Activated CD8-positive, alpha-beta memory T cell treated with anti-CD3 and anti-CD28 coated beads, Interleukin-2, amount 50 U/mL, for 1 hour (primary cell): ENCODE results near the gene RNF175.

Source experiments
- DNase-seq: peaks from one replicate; pipeline ENCODE4 v3.0.0-alpha.2; 2020; ENCODE audit errors: extremely low read depth

The RNF175 gene

GRCh38 chr4:153759407-153760316 lies at the start of gene RNF175:
Gene RNF175, minus strand, starts transcription at chr4:153760024. Its CDS starts 162 bp downstream, at chr4:153759862.
- no peak for DNase-seq

GRCh38 chr4:153809307-153809706 lies 49.5 kb upstream of the RNF175 start:
- DNase-seq: no peak

GRCh38 chr4:153808175-153808574 lies 48.4 kb upstream of the RNF175 start:
- DNase-seq: no peak

GRCh38 chr4:153806073-153806472 lies 46.2 kb upstream of the RNF175 start:
- no peak for DNase-seq

- DNase-seq: no peak
These were observed 44.9 kb upstream of the RNF175 start for GRCh38 chr4:153804722-153805121.

GRCh38 chr4:153799694-153800074 lies 39.9 kb upstream of the RNF175 start:
- DNase-seq: no peak

- DNase-seq: no peak
These were observed 39.3 kb upstream of the RNF175 start for GRCh38 chr4:153798901-153799693.

GRCh38 chr4:153798420-153798819 lies 38.6 kb upstream of the RNF175 start:
- no peak for DNase-seq

GRCh38 chr4:153794006-153794405 lies 34.2 kb upstream of the RNF175 start:
- DNase-seq: no peak

- no peak for DNase-seq
These were observed 32.9 kb upstream of the RNF175 start for GRCh38 chr4:153792618-153793247.

GRCh38 chr4:153791746-153792617 lies 32.2 kb upstream of the RNF175 start:
- DNase-seq: no peak

GRCh38 chr4:153790962-153791551 lies 31.2 kb upstream of the RNF175 start:
- DNase-seq: no peak

GRCh38 chr4:153790500-153790865 lies 30.7 kb upstream of the RNF175 start:
- DNase-seq: no peak

- DNase-seq: no peak
These were observed 30.1 kb upstream of the RNF175 start for GRCh38 chr4:153789741-153790499.

GRCh38 chr4:153788413-153789276 lies 28.8 kb upstream of the RNF175 start, which contains the start of gene SFRP2:
Gene SFRP2, minus strand, starts transcription at chr4:153789083. Its CDS starts 248 bp downstream, at chr4:153788835.
- no peak for DNase-seq

- no peak for DNase-seq
These were observed 28.2 kb upstream of the RNF175 start for GRCh38 chr4:153788051-153788412.

GRCh38 chr4:153787575-153787974 lies 27.8 kb upstream of the RNF175 start:
- DNase-seq: no peak

- no peak for DNase-seq
These were observed 27.3 kb upstream of the RNF175 start for GRCh38 chr4:153787061-153787560.
